ENCODE results near the gene NRXN3.

GRCh38 chr14:78710963-78711362, 540.8 kb downstream of the NRXN3 start:
- TF ChIP-seq, protein P1, sequence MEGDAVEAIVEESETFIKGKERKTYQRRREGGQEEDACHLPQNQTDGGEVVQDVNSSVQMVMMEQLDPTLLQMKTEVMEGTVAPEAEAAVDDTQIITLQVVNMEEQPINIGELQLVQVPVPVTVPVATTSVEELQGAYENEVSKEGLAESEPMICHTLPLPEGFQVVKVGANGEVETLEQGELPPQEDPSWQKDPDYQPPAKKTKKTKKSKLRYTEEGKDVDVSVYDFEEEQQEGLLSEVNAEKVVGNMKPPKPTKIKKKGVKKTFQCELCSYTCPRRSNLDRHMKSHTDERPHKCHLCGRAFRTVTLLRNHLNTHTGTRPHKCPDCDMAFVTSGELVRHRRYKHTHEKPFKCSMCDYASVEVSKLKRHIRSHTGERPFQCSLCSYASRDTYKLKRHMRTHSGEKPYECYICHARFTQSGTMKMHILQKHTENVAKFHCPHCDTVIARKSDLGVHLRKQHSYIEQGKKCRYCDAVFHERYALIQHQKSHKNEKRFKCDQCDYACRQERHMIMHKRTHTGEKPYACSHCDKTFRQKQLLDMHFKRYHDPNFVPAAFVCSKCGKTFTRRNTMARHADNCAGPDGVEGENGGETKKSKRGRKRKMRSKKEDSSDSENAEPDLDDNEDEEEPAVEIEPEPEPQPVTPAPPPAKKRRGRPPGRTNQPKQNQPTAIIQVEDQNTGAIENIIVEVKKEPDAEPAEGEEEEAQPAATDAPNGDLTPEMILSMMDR (optimal IDR thresholded peaks at IDR 0.05 in 1 of 3, IDR thresholded peaks at IDR 0.05 in 1 of 3, conservative IDR thresholded peaks at IDR 0.05 in 1 of 3; ENCODE audit: extremely low read depth in 1 of 3, insufficient read depth in 2 of 3, low read length in 3 of 3): no peak
- TF ChIP-seq EZH2 (IDR thresholded peaks at IDR 0.05; ENCODE audit: low read length): no peak
